Activated CD8-positive, alpha-beta T cell treated with anti-CD3 and anti-CD28 coated beads for 36 hours (primary cell): Measurements from ENCODE around the gene MRTFB. TPM values are rescaled to one million over a fixed set of nuclear protein-coding genes. Genes with fewer than 3 reads are reported as not detected.

Experiments used
- ATAC-seq: fragments of 200-7000 bp; cut with Tn5 transposase; one replicate; pipeline ENCODE4 v1.10.0; 2021; ENCODE audit warnings: mild to moderate bottlenecking, moderate library complexity
- CTCF ChIA-PET: fragments of 350-600 bp; sonication (Branson Sonifier 250); formaldehyde crosslinking; loops from one replicate; lab custom pipeline; 2021; ENCODE audit warnings: antibody characterized with exemption; lab: Charles Lee
- POLR2A ChIA-PET: fragments of 350-600 bp; sonication (Branson Sonifier 250); formaldehyde crosslinking; loops from one replicate; lab custom pipeline; 2021; ENCODE audit warnings: antibody characterized with exemption; lab: Charles Lee
- DNase-seq: peaks from one replicate; pipeline ENCODE4 v3.0.0-alpha.2; 2020
- H3K27ac Mint-ChIP-seq: one replicate; pipeline ENCODE4 v1.8.0; 2021; ENCODE audit warnings: mild to moderate bottlenecking, mixed read lengths
- H3K27me3 Mint-ChIP-seq: one replicate; pipeline ENCODE4 v1.8.0; 2021; ENCODE audit warnings: mixed read lengths
- H3K36me3 Mint-ChIP-seq: one replicate; pipeline ENCODE4 v1.8.0; 2021; ENCODE audit warnings: low read depth, mixed read lengths
- H3K4me1 Mint-ChIP-seq: one replicate; pipeline ENCODE4 v1.8.0; 2021; ENCODE audit warnings: low read depth, mixed read lengths
- H3K4me3 Mint-ChIP-seq: one replicate; pipeline ENCODE4 v1.8.0; 2021; ENCODE audit warnings: mild to moderate bottlenecking, moderate library complexity, mixed read lengths
- H3K9me3 Mint-ChIP-seq: one replicate; pipeline ENCODE4 v1.8.0; 2021; ENCODE audit warnings: mixed read lengths
- intact Hi-C: fragments of 100-400 bp; cut with micrococcal nuclease; formaldehyde crosslinking; loops from one replicate; pipeline ENCODE4 v1.10.0; 2022
- total RNA-seq, 2 experiments: library from RNA; stranded (reverse); gene quantifications; one replicate each; pipeline ENCODE4 v1.2.3, GENCODE V29; 2021
- TF ChIP-seq, protein P1 (sequence below): fragments of 200-600 bp; IDR thresholded peaks from one replicate; pipeline ENCODE4 v1.8.0; 2022; ENCODE audit warnings: antibody characterized with exemption, mild to moderate bottlenecking

MRTFB gene
- total RNA-seq, 2 experiments from 2014 or later, result 10.3 to 12.0 TPM

DNA sequence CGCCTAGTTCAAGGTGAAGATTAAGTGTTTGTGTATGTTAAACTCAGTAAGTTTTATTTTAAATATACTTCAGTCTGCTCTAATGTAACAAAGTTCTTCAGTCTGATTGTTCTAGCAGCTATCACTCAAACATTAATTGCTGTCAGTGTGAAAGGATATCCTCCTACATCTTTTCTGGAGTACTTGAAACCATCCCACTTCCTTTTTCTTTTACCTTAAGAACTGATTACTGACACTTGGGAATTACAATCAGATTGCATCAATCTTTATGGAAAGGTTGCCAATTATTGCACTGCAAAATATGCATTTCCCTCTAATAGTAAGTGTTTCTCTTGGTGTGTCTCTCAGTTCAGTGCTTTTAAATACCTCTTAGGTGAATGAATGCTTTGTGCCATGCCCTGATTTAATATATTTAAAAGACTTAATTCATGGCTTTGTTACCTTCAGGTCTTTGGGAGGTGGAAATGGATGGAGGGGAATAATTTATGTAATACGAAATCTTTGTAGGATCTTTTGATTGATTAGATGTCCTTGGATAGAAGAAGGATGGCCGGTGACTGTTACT is 16.6 kb downstream of the MRTFB start:
- TF ChIP-seq, protein P1, sequence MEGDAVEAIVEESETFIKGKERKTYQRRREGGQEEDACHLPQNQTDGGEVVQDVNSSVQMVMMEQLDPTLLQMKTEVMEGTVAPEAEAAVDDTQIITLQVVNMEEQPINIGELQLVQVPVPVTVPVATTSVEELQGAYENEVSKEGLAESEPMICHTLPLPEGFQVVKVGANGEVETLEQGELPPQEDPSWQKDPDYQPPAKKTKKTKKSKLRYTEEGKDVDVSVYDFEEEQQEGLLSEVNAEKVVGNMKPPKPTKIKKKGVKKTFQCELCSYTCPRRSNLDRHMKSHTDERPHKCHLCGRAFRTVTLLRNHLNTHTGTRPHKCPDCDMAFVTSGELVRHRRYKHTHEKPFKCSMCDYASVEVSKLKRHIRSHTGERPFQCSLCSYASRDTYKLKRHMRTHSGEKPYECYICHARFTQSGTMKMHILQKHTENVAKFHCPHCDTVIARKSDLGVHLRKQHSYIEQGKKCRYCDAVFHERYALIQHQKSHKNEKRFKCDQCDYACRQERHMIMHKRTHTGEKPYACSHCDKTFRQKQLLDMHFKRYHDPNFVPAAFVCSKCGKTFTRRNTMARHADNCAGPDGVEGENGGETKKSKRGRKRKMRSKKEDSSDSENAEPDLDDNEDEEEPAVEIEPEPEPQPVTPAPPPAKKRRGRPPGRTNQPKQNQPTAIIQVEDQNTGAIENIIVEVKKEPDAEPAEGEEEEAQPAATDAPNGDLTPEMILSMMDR, result no peak
- ChIA-PET POLR2A (no interaction called here), CTCF (interaction anchor here (0.6 kb wide), 1 partner anchor 34 kb away, joined by 3 read pairs; no protein-coding TSS in a partner anchor)
- peaks cover 13% of the 10 kb centered on the region for H3K4me1 Mint-ChIP-seq
- peaks cover 12% of the 10 kb centered on the region for H3K36me3 Mint-ChIP-seq
- no peaks in the 10 kb centered on the region for H3K27me3 Mint-ChIP-seq
- no peaks in the 10 kb centered on the region for H3K9me3 Mint-ChIP-seq
- intact Hi-C loops, result no loop called here
- ATAC-seq (no peak), DNase-seq (no peak)
- no peak overlapping the region for H3K4me3 Mint-ChIP-seq
- H3K27ac Mint-ChIP-seq, result no peak overlapping the region

DNA sequence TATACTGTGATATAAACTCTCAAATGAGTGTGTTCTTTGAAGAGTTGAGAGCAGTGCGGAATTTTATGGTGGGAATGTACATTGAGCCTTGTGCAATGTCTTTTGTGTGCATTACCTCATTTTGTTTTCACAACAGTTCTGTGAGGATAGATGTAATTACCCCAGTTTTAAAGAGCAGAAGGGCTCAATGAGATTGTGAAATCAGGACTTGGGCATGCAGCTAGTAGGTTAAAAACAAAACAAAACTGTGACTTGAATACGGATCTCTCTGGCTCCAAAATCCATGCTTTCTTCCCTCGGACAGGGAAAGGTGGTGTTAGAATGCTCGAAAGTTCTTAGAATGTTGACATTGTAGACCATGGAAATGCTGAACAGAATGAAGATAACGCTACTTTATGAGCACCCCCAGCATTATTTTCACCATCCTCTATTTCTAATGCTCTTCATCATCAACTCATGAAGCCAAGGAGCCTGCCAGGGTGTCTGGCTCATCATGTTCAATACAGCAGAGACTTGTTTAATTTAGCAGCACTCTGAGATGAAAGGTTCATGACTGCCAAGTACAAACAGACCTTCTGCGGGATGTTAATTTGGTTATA is 17.1 kb downstream of the MRTFB start:
- Mint-ChIP-seq H3K27me3 (no peaks in the 10 kb centered on the region), H3K4me1 (peaks cover 14% of the 10 kb centered on the region), H3K4me3 (no peak overlapping the region), H3K9me3 (no peaks in the 10 kb centered on the region), H3K36me3 (peaks cover 10% of the 10 kb centered on the region), H3K27ac (no peak overlapping the region)
- ATAC-seq, result no peak
- ChIA-PET POLR2A (no interaction called here), CTCF (no interaction called here)
- intact Hi-C loops, result no loop called here
- TF ChIP-seq, protein P1, result no peak
- no peak for DNase-seq

DNA sequence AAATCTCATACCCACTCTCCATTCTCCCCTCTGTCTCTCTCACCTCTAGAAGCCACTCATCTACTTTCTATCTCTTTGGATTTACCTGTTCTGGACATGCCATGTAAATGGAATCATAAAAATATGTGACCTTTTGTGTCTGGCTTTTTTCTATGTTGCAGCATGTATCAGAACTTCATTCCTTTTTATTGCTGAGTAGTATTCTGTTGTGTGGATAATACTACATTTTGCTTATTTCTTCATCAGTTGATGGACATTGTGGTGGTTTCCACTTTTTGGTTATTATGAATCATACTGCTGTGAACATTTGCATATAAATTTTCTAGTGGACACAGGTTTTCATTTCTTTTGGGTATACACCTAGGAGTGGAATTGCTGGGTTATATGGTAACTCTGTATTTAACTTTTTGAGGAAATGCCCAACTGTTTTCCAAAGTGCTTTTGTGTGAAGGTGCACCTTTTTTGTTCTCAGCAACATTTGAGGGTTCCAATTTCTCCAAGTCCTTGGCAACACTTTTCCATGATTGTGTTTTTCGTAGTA is 18.2 kb downstream of the MRTFB start:
- peaks cover 7% of the 10 kb centered on the region for H3K36me3 Mint-ChIP-seq
- TF ChIP-seq, protein P1, result no peak
- H3K9me3 Mint-ChIP-seq, result no peaks in the 10 kb centered on the region
- no peaks in the 10 kb centered on the region for H3K27me3 Mint-ChIP-seq
- H3K4me3 Mint-ChIP-seq, result no peak overlapping the region
- POLR2A ChIA-PET, result no interaction called here
- H3K4me1 Mint-ChIP-seq, result peaks cover 14% of the 10 kb centered on the region
- CTCF ChIA-PET, result no interaction called here
- intact Hi-C loops, result no loop called here
- no peak overlapping the region for H3K27ac Mint-ChIP-seq
- no peak for ATAC-seq
- DNase-seq, result no peak

DNA sequence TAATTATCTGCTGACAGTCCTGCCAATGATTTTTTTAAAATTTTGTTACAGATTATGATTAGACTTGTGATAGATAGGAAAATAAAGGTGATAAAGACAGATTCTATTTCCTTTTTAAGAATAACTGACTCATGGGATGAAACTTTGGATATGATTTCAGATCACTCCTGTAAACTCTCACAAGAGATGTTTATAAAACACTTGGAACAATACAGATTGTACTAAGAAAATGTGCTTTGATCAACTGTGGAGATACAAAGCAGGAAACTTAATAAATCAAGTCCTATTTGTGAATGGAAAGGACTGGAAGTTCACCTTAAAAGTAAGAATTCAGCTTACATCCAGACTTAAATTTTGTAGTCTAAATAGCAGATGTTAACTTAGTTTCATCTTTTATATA is 21.4 kb downstream of the MRTFB start:
- ATAC-seq, result no peak
- H3K4me1 Mint-ChIP-seq, result peaks cover 14% of the 10 kb centered on the region
- no peaks in the 10 kb centered on the region for H3K9me3 Mint-ChIP-seq
- TF ChIP-seq, protein P1, result no peak
- no peak overlapping the region for H3K4me3 Mint-ChIP-seq
- POLR2A ChIA-PET, result no interaction called here
- DNase-seq, result no peak
- peaks cover 7% of the 10 kb centered on the region for H3K36me3 Mint-ChIP-seq
- CTCF ChIA-PET, result no interaction called here
- no peaks in the 10 kb centered on the region for H3K27me3 Mint-ChIP-seq
- no peak overlapping the region for H3K27ac Mint-ChIP-seq
- intact Hi-C loops, result no loop called here

DNA sequence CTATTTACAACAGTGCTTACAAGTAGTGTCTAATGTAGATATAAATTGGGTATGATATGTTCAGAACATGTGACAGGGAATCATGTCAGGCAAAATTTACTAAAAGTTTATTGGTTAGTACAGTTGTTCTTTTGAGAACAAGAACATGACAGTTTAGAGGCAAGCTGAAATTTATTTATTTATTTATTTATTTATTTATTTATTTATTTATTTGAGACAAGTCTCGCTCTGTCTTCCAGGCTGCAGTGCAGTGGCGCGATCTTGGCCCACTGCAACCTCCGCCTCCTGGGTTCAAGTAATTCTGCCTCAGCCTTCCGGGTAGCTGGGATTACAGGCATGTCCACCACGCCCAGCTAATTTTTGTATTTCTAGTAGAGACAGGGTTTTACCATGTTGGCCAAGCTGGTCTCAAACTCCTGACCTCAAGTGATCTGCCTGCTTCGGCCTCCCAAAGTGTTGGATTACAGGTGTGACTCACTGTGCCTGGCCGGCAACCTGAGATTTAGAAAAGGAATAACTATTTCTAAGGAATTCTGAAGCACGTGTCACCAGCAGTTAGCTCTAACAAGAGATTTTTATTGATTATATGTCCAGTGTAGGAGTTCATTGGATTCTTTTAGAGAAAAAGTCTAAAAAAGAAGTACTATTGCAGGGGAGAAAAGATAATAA is 24.9 kb downstream of the MRTFB start:
- CTCF ChIA-PET, result interaction anchor here (1.1 kb wide), 1 partner anchor 176 kb away, joined by 3 read pairs; the partner anchor contains the start of gene ERCC4
- POLR2A ChIA-PET, result no interaction called here
- no peaks in the 10 kb centered on the region for H3K27me3 Mint-ChIP-seq
- TF ChIP-seq, protein P1, result no peak
- no peaks in the 10 kb centered on the region for H3K9me3 Mint-ChIP-seq
- DNase-seq (no peak), ATAC-seq (no peak)
- no peaks in the 10 kb centered on the region for H3K36me3 Mint-ChIP-seq
- no peak overlapping the region for H3K27ac Mint-ChIP-seq
- H3K4me3 Mint-ChIP-seq, result no peak overlapping the region
- H3K4me1 Mint-ChIP-seq, result peaks cover 13% of the 10 kb centered on the region
- intact Hi-C loops, result no loop called here
